NCI-H1930 (cell line): Measurements from ENCODE around the gene CYTH1.
"Not testable (repeated sequence)": the region's sequence is repeated elsewhere in the genome, so short reads cannot be mapped to it uniquely, and the experiment has no call there.

ENCODE experiments used
- DNase-seq, 2 experiments: peaks; one replicate each; lab custom pipeline; 2025; lab: John Stamatoyannopoulos, UW

CYTH1 gene

GRCh38 chr17:78787444-78787843 is 5.4 kb upstream of the CYTH1 start:
- DNase-seq: no peak

GRCh38 chr17:78785663-78786057 is 3.6 kb upstream of the CYTH1 start:
- DNase-seq: no peak

GRCh38 chr17:78785011-78785662 is 3.1 kb upstream of the CYTH1 start:
- no peak for DNase-seq

- no peak for DNase-seq
Measured at GRCh38 chr17:78784352-78784751, 2.3 kb upstream of the CYTH1 start.

- no peak for DNase-seq
Measured at GRCh38 chr17:78783711-78784324, 1.7 kb upstream of the CYTH1 start.

- peak in 1 of 2 experiments; percentile 17 for DNase-seq
Measured at GRCh38 chr17:78781104-78781892, 775 bp downstream of the CYTH1 start.

GRCh38 chr17:78780335-78780734 is 1.7 kb downstream of the CYTH1 start:
- DNase-seq: no peak

GRCh38 chr17:78779850-78780249 is 2.2 kb downstream of the CYTH1 start:
- DNase-seq: no peak

GRCh38 chr17:78779286-78779651 is 2.8 kb downstream of the CYTH1 start:
- DNase-seq: not testable (repeated sequence)

- no peak for DNase-seq
Measured at GRCh38 chr17:78777881-78778280, 4.2 kb downstream of the CYTH1 start.

- DNase-seq: no peak
Measured at GRCh38 chr17:78774956-78775571, 7.0 kb downstream of the CYTH1 start.

GRCh38 chr17:78774453-78774852 is 7.6 kb downstream of the CYTH1 start:
- DNase-seq: no peak

GRCh38 chr17:78771758-78772382 is 10.2 kb downstream of the CYTH1 start:
- DNase-seq: no peak

GRCh38 chr17:78769196-78769773 is 12.8 kb downstream of the CYTH1 start:
- DNase-seq: no peak

- DNase-seq: no peak
Measured at GRCh38 chr17:78767806-78768205, 14.3 kb downstream of the CYTH1 start.

- DNase-seq: no peak
Measured at GRCh38 chr17:78766743-78767294, 15.3 kb downstream of the CYTH1 start.

GRCh38 chr17:78766225-78766624 is 15.8 kb downstream of the CYTH1 start:
- no peak for DNase-seq

GRCh38 chr17:78765821-78766220 is 16.3 kb downstream of the CYTH1 start:
- DNase-seq: no peak

- no peak for DNase-seq
Measured at GRCh38 chr17:78764871-78765270, 17.2 kb downstream of the CYTH1 start.

GRCh38 chr17:78763561-78763960 is 18.5 kb downstream of the CYTH1 start:
- DNase-seq: no peak

GRCh38 chr17:78761789-78762406 is 20.2 kb downstream of the CYTH1 start:
- no peak for DNase-seq
